Neural cell (in vitro differentiated cells): ENCODE results near the gene GDNF. TPM values are rescaled to one million over a fixed set of nuclear protein-coding genes. Genes with fewer than 3 reads are reported as not detected.

Experiments
- H2AFZ ChIP-seq: fragments of 200-600, 300-800 bp; sonication (generic), shearing (Covaris generic); 2 replicates; pipeline ENCODE4 v1.6.0; 2014; ENCODE audit warnings: low read depth, mild to moderate bottlenecking, antibody characterized with exemption, low read length, moderate library complexity
- H3F3A ChIP-seq: fragments of 200-600 bp; shearing (Covaris generic); 2 replicates; pipeline ENCODE4 v1.6.1; 2016; ENCODE audit warnings: mild to moderate bottlenecking, moderate library complexity, mixed read lengths, antibody characterized with exemption, low read length; ENCODE audit not compliant: insufficient read depth, poor library complexity, severe bottlenecking
- H3K27ac ChIP-seq: fragments of 200-600, 300-800 bp; sonication (generic), shearing (Covaris generic); 2 replicates; pipeline ENCODE4 v1.5.1; 2014; ENCODE audit warnings: mild to moderate bottlenecking, low read length, moderate library complexity
- H3K27me3 ChIP-seq: fragments of 300-800, 200-600 bp; sonication (generic), shearing (Covaris generic); 2 replicates; pipeline ENCODE4 v1.6.0; 2014; ENCODE audit warnings: mild to moderate bottlenecking, low read depth, low read length, moderate library complexity; ENCODE audit not compliant: insufficient read depth
- H3K36me3 ChIP-seq: fragments of 300-800, 200-600 bp; sonication (generic), shearing (Covaris generic); 2 replicates; pipeline ENCODE4 v1.5.1; 2014; ENCODE audit warnings: mild to moderate bottlenecking, antibody characterized with exemption, low read length, moderate library complexity; ENCODE audit not compliant: insufficient read depth
- H3K4me2 ChIP-seq: fragments of 300-800, 200-600 bp; sonication (generic), shearing (Covaris generic); 2 replicates; pipeline ENCODE4 v1.6.0; 2014; ENCODE audit warnings: mild to moderate bottlenecking, low read length
- H3K4me3 ChIP-seq: fragments of 300-800, 200-600 bp; sonication (generic), shearing (Covaris generic); 2 replicates; pipeline ENCODE4 v1.5.1; 2014; ENCODE audit warnings: mild to moderate bottlenecking, low read length, moderate library complexity
- H3K79me2 ChIP-seq: fragments of 200-600 bp; shearing (Covaris generic); replicated peaks from 2 replicates; pipeline ENCODE4 v1.6.0; 2014; ENCODE audit warnings: mild to moderate bottlenecking, low read length, moderate library complexity; ENCODE audit not compliant: insufficient read depth
- H3K9ac ChIP-seq: fragments of 300-800, 200-600 bp; sonication (generic), shearing (Covaris generic); 2 replicates; pipeline ENCODE4 v1.6.1; 2016; ENCODE audit warnings: mild to moderate bottlenecking, low read length, mixed read lengths
- H3K9me2 ChIP-seq: fragments of 200-600 bp; shearing (Covaris generic); 2 replicates; pipeline ENCODE4 v1.6.1; 2016; ENCODE audit warnings: mild to moderate bottlenecking, low read length, mixed read lengths; ENCODE audit not compliant: insufficient read depth
- H3K9me3 ChIP-seq: fragments of 200-600, 300-800 bp; sonication (generic), shearing (Covaris generic); 2 replicates; pipeline ENCODE4 v1.6.1; 2016; ENCODE audit warnings: mild to moderate bottlenecking, mixed run types, low read length, moderate library complexity, mixed read lengths
- H4K20me1 ChIP-seq: fragments of 200-600 bp; shearing (Covaris generic); 2 replicates; pipeline ENCODE4 v1.6.1; 2016; ENCODE audit warnings: mild to moderate bottlenecking, mixed run types; ENCODE audit not compliant: insufficient read depth
- CTCF ChIP-seq: fragments of 450-650 bp; IDR thresholded peaks from 2 replicates; pipeline ENCODE4 v1.5.1; 2014; ENCODE audit warnings: antibody characterized with exemption, mild to moderate bottlenecking, moderate library complexity; ENCODE audit not compliant: poor library complexity, severe bottlenecking
- EZH2 ChIP-seq: fragments of 200-600, 300-800 bp; shearing (Covaris generic), sonication (generic); IDR thresholded peaks from 2 replicates; pipeline ENCODE4 v1.6.1; 2014; ENCODE audit warnings: antibody characterized with exemption, low read length, borderline replicate concordance, mild to moderate bottlenecking; ENCODE audit not compliant: insufficient read depth, poor library complexity, severe bottlenecking
- MXI1 ChIP-seq: fragments of 450-650 bp; conservative IDR thresholded peaks from 2 replicates; pipeline ENCODE4 v1.6.1; 2014; ENCODE audit warnings: antibody characterized with exemption, mild to moderate bottlenecking; ENCODE audit not compliant: poor library complexity, severe bottlenecking
- POLR2AphosphoS5 ChIP-seq: IDR thresholded peaks from 2 replicates; pipeline ENCODE4 v1.6.1; 2012
- RAD21 ChIP-seq: fragments of 450-650 bp; conservative IDR thresholded peaks from 2 replicates; pipeline ENCODE4 v1.6.1; 2014; ENCODE audit warnings: antibody characterized with exemption, mild to moderate bottlenecking, moderate library complexity
- REST ChIP-seq: IDR thresholded peaks from 2 replicates; pipeline ENCODE4 v1.6.1; 2012; ENCODE audit warnings: borderline replicate concordance
- TAF1 ChIP-seq: IDR thresholded peaks from 2 replicates; pipeline ENCODE4 v1.6.1; 2012; ENCODE audit warnings: low read depth
- polyA plus RNA-seq: library from polyadenylated mRNA; depleted of rRNA; stranded (reverse); fragments of >200 nt; gene quantifications from 2 replicates; pipeline ENCODE4 v1.2.3, GENCODE V29; 2014

GDNF gene
- polyA plus RNA-seq, 1 donor from 2014 or later, result not detected

GRCh38 chr5:37806476-37806875, 33.4 kb downstream of the GDNF start:
- no peaks in the 10 kb centered on the region for H3K36me3 ChIP-seq
- H3F3A ChIP-seq, result no peaks in the 10 kb centered on the region
- no peak overlapping the region for H3K4me2 ChIP-seq
- no peaks in the 10 kb centered on the region for H3K9me3 ChIP-seq
- no peak overlapping the region for H3K27ac ChIP-seq
- H3K27me3 ChIP-seq, result no peaks in the 10 kb centered on the region
- no peaks in the 10 kb centered on the region for H4K20me1 ChIP-seq
- no peaks in the 10 kb centered on the region for H3K79me2 ChIP-seq
- no peak for TF ChIP-seq POLR2AphosphoS5
- no peak for TF ChIP-seq MXI1
- TF ChIP-seq RAD21, result no peak
- no peak for TF ChIP-seq REST
- no peak overlapping the region for H2AFZ ChIP-seq
- H3K9ac ChIP-seq, result no peak overlapping the region
- no peak overlapping the region for H3K4me3 ChIP-seq
- no peaks in the 10 kb centered on the region for H3K9me2 ChIP-seq

GRCh38 chr5:37806016-37806415, 33.8 kb downstream of the GDNF start:
- Histone ChIP-seq H3K27ac (no peak overlapping the region), H2AFZ (no peak overlapping the region), H3K79me2 (no peaks in the 10 kb centered on the region), H3K36me3 (no peaks in the 10 kb centered on the region), H3F3A (no peaks in the 10 kb centered on the region), H3K4me2 (no peak overlapping the region), H3K27me3 (no peaks in the 10 kb centered on the region), H3K4me3 (no peak overlapping the region), H3K9me2 (no peaks in the 10 kb centered on the region), H3K9ac (no peak overlapping the region), H4K20me1 (no peaks in the 10 kb centered on the region), H3K9me3 (no peaks in the 10 kb centered on the region)
- TF ChIP-seq TAF1 (no peak), EZH2 (no peak), CTCF (no peak), POLR2AphosphoS5 (no peak), REST (no peak), MXI1 (no peak)
